Calu3 (cell line): Measurements from ENCODE around the gene GNPTAB. TPM values are rescaled to one million over a fixed set of nuclear protein-coding genes. Genes with fewer than 3 reads are reported as not detected.

ENCODE experiments used
- BruUV-seq: library from RNA; stranded (reverse); fragments of 400-500 nt; replicated peaks from 2 replicates; lab custom pipeline; 2021; lab: Mats Ljungman, UMichigan
- CTCF ChIA-PET: fragments of 300-600 bp; sonication (Branson Sonifier 250); formaldehyde crosslinking; loops from one replicate; lab custom pipeline; 2022; ENCODE audit warnings: antibody characterized with exemption; lab: Charles Lee
- DNase-seq: peaks from one replicate; pipeline ENCODE4 v3.0.0; 2022
- H3K27ac Mint-ChIP-seq: one replicate; pipeline ENCODE4 v1.8.0; 2022; ENCODE audit warnings: mixed read lengths; ENCODE audit not compliant: unreplicated experiment
- H3K27me3 Mint-ChIP-seq: one replicate; pipeline ENCODE4 v1.8.0; 2022; ENCODE audit warnings: mixed read lengths; ENCODE audit not compliant: unreplicated experiment
- H3K36me3 Mint-ChIP-seq: one replicate; pipeline ENCODE4 v1.8.0; 2022; ENCODE audit warnings: mild to moderate bottlenecking, moderate library complexity, mixed read lengths; ENCODE audit not compliant: insufficient read depth, unreplicated experiment
- H3K4me1 Mint-ChIP-seq: one replicate; pipeline ENCODE4 v1.8.0; 2022; ENCODE audit warnings: mild to moderate bottlenecking, low read depth, mixed read lengths; ENCODE audit not compliant: unreplicated experiment
- H3K4me3 Mint-ChIP-seq: one replicate; pipeline ENCODE4 v1.8.0; 2022; ENCODE audit warnings: mild to moderate bottlenecking, low read depth, moderate library complexity, mixed read lengths; ENCODE audit not compliant: unreplicated experiment
- H3K9me3 Mint-ChIP-seq: one replicate; pipeline ENCODE4 v1.8.0; 2022; ENCODE audit warnings: low read depth, mixed read lengths; ENCODE audit not compliant: unreplicated experiment
- intact Hi-C: fragments of 100-400 bp; cut with micrococcal nuclease; formaldehyde crosslinking; loops from one replicate; pipeline ENCODE4 v1.10.0; 2022; ENCODE audit not compliant: unreplicated experiment
- total RNA-seq: library from RNA; stranded (reverse); gene quantifications from 2 replicates; pipeline ENCODE4 v1.2.3, GENCODE V29; 2022
- TF ChIP-seq, protein P1 (sequence below): fragments of 200-600 bp; IDR thresholded peaks from one replicate; pipeline ENCODE4 v1.8.0; 2022; ENCODE audit warnings: antibody characterized with exemption; ENCODE audit not compliant: unreplicated experiment

The GNPTAB gene
- total RNA-seq, 1 experiment from 2014 or later = 36.0 TPM

GRCh38 chr12:101793401-101793800, 37.4 kb downstream of the GNPTAB start:
- Mint-ChIP-seq H3K4me1 (no peaks in the 10 kb centered on the region), H3K27me3 (no peaks in the 10 kb centered on the region)
- DNase-seq = no peak

DNA sequence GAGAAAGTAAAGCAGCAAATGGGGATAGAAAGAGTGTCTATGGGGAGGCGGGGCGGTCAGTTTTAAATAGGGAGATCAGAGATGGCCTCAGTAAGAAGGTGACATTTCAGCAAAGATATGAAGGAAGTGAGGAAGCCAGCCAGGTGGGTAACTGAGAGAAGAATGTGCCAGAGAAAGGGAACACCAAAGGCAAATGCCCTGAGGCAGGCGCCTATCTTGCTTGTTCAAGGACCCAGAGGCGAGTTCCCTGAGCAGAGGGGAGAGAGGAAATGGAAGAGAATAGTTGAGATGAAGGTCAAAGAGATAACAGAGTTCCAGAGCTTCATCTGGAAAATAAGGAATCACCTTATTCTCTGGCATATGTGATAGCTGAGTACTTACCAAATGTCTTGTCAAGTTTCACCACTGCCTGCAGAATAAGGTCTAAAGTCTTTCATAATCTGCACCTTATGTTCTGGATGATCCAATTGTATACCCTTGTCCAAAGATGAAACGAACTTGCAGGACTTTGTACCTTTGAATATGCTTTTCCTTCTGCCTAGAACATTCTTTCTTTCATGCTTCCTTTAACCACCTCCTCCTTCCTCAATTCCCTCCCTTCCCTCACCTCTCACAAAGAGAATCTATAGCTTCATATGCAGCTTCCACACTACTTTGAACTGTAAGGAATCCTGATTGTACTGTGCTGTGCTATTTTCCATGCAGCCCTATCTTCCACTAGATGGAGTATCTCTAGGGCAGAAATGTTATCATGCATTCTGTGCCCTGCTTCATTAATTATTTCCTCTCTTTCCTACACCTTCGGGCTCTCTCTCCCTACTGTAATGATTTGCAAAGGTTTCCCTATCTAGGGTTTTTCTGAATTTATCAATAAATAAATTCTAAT, 38.5 kb downstream of the GNPTAB start:
- Mint-ChIP-seq H3K4me3 (no peak overlapping the region), H3K27ac (no peak overlapping the region), H3K36me3 (no peaks in the 10 kb centered on the region), H3K9me3 (no peaks in the 10 kb centered on the region), H3K27me3 (no peaks in the 10 kb centered on the region), H3K4me1 (no peaks in the 10 kb centered on the region)
- BruUV-seq = no TSS peak
- TF ChIP-seq, protein P1, sequence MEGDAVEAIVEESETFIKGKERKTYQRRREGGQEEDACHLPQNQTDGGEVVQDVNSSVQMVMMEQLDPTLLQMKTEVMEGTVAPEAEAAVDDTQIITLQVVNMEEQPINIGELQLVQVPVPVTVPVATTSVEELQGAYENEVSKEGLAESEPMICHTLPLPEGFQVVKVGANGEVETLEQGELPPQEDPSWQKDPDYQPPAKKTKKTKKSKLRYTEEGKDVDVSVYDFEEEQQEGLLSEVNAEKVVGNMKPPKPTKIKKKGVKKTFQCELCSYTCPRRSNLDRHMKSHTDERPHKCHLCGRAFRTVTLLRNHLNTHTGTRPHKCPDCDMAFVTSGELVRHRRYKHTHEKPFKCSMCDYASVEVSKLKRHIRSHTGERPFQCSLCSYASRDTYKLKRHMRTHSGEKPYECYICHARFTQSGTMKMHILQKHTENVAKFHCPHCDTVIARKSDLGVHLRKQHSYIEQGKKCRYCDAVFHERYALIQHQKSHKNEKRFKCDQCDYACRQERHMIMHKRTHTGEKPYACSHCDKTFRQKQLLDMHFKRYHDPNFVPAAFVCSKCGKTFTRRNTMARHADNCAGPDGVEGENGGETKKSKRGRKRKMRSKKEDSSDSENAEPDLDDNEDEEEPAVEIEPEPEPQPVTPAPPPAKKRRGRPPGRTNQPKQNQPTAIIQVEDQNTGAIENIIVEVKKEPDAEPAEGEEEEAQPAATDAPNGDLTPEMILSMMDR = no peak
- CTCF ChIA-PET = interaction anchor here (0.6 kb wide), 1 partner anchor 23 kb away, joined by 3 read pairs; no protein-coding TSS in a partner anchor
- DNase-seq = no peak
- intact Hi-C loops = loop anchor here (5.0 kb wide), 1 partner anchor 40 kb away; the partner anchor contains the start of gene GNPTAB

More at GRCh38 chr12:101793401-101793800, 37.4 kb downstream of the GNPTAB start:
- Mint-ChIP-seq H3K27ac (no peak overlapping the region), H3K9me3 (no peaks in the 10 kb centered on the region), H3K4me3 (no peak overlapping the region), H3K36me3 (no peaks in the 10 kb centered on the region)
- intact Hi-C loops = loop anchor here (5.0 kb wide), 1 partner anchor 39 kb away; the partner anchor contains the start of gene GNPTAB
- TF ChIP-seq, protein P1 = no peak
- CTCF ChIA-PET = no interaction called here
- no TSS peak for BruUV-seq

DNA sequence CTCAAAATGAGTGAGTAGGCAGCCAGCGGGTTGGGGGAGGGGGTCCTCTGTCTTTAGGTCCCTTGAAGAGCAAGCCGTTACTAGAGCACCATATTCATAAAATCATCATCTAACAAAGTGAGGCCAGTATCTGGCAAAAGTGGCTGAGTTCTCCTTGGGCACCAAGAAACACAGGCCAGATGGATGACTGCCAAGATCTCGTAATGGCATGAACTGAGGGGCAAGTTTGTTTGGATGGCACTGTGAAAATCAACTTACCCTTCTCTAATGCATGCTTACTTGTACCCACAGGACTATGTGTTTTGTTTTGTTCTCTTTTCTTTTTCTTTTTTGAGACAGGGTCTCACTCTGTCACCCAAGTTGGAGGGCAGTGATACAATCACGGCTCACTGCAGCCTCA, 41.6 kb downstream of the GNPTAB start:
- BruUV-seq = no TSS peak
- CTCF ChIA-PET = no interaction called here
- no peak overlapping the region for H3K27ac Mint-ChIP-seq
- no peak overlapping the region for H3K4me3 Mint-ChIP-seq
- no peaks in the 10 kb centered on the region for H3K36me3 Mint-ChIP-seq
- DNase-seq = no peak
- TF ChIP-seq, protein P1 = no peak
- no peaks in the 10 kb centered on the region for H3K9me3 Mint-ChIP-seq
- H3K27me3 Mint-ChIP-seq = no peaks in the 10 kb centered on the region
- intact Hi-C loops = no loop called here
- no peaks in the 10 kb centered on the region for H3K4me1 Mint-ChIP-seq

DNA sequence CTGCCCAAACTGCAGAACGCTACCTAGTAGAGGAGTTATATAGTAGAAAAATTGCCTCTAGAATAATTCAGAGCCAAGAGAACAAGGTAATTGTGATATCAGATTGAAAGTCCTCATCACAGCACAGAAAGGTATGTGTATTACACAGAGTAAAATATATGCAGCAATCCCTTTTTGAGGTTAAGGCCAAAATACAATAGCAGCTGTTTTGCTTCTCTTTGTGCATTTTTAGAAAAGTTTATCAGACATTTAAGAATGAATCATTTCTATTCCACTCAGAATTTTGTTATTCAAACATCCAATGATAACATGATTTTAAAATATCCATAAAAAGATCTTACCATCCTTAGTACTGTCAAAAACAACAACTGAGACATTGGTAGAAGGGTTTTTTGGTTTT, 45.1 kb downstream of the GNPTAB start:
- TF ChIP-seq, protein P1 = no peak
- Mint-ChIP-seq H3K9me3 (no peaks in the 10 kb centered on the region), H3K27me3 (no peaks in the 10 kb centered on the region), H3K27ac (no peak overlapping the region), H3K4me1 (no peaks in the 10 kb centered on the region), H3K36me3 (no peaks in the 10 kb centered on the region), H3K4me3 (no peak overlapping the region)
- no TSS peak for BruUV-seq
- CTCF ChIA-PET = no interaction called here
- intact Hi-C loops = no loop called here
- no peak for DNase-seq
